ENCODE data around the gene AFAP1L1. TPM values are rescaled to one million over a fixed set of nuclear protein-coding genes. Genes with fewer than 3 reads are reported as not detected.

AFAP1L1 gene
- total and polyA plus RNA-seq, 2 of the 13 experiments (the other 11 are each of a cell fraction or from before 2014, with no cell fraction given): 0.38 to 1.0 TPM

DNA sequence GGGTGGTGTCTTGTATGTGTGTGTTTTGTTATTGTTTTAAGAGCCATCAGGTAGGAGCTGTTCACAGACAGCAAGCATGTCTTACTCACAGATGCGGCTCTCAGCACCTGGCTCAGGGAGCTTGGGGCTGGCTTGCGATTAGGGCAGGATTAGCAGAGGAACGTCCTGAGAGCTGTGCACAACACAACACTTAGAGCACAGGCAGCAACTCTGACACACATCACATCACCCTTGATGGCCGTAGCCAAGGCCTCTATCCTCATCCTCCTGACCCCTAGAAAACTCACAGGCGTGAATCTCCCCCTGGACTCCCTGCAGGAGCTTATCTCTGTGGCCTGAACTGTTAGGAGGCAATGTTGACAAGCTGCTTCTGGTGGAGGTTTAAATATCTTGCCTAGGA is 114.5 kb downstream of the AFAP1L1 start (continued):
- TF ChIP-seq, protein P1, sequence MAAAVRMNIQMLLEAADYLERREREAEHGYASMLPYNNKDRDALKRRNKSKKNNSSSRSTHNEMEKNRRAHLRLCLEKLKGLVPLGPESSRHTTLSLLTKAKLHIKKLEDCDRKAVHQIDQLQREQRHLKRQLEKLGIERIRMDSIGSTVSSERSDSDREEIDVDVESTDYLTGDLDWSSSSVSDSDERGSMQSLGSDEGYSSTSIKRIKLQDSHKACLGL (CRISPR knock-in tag; IDR thresholded peaks at IDR 0.05): no peak
- TF ChIP-seq ZBTB38 (CRISPR knock-in tag; IDR thresholded peaks at IDR 0.05) (no peak), EZH2 (conservative IDR thresholded peaks at IDR 0.05; ENCODE audit: low read depth, low read length) (no peak), MEIS1 (CRISPR knock-in tag; IDR thresholded peaks at IDR 0.05; ENCODE audit: borderline replicate concordance) (no peak), ARNT2 (CRISPR knock-in tag; IDR thresholded peaks at IDR 0.05; ENCODE audit: low read depth) (no peak), CBX5 (CRISPR knock-in tag; IDR thresholded peaks at IDR 0.05; ENCODE audit: borderline replicate concordance) (no peak), TP53 (CRISPR knock-in tag; conservative IDR thresholded peaks at IDR 0.05) (no peak), NPAS2 (CRISPR knock-in tag; IDR thresholded peaks at IDR 0.05; ENCODE audit: borderline replicate concordance) (no peak), FOXC1 (CRISPR knock-in tag; IDR thresholded peaks at IDR 0.05; ENCODE audit: borderline replicate concordance) (no peak), ONECUT2 (CRISPR knock-in tag; IDR thresholded peaks at IDR 0.05) (no peak), ZFP41 (CRISPR knock-in tag; IDR thresholded peaks at IDR 0.05; ENCODE audit: borderline replicate concordance) (no peak)
- TF ChIP-seq, protein P2, sequence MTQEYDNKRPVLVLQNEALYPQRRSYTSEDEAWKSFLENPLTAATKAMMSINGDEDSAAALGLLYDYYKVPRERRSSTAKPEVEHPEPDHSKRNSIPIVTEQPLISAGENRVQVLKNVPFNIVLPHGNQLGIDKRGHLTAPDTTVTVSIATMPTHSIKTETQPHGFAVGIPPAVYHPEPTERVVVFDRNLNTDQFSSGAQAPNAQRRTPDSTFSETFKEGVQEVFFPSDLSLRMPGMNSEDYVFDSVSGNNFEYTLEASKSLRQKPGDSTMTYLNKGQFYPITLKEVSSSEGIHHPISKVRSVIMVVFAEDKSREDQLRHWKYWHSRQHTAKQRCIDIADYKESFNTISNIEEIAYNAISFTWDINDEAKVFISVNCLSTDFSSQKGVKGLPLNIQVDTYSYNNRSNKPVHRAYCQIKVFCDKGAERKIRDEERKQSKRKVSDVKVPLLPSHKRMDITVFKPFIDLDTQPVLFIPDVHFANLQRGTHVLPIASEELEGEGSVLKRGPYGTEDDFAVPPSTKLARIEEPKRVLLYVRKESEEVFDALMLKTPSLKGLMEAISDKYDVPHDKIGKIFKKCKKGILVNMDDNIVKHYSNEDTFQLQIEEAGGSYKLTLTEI (CRISPR knock-in tag; conservative IDR thresholded peaks at IDR 0.05): no peak

All from HepG2 (cell line).